NCI-H226 (cell line): ENCODE measurements around the gene LHFPL5.

Experiments used
- DNase-seq: peaks from one replicate; pipeline ENCODE4 v3.0.0-alpha.2; 2015

The LHFPL5 gene

GRCh38 chr6:35857853-35858252, 52.7 kb downstream of the LHFPL5 start:
- no peak for DNase-seq

DNA sequence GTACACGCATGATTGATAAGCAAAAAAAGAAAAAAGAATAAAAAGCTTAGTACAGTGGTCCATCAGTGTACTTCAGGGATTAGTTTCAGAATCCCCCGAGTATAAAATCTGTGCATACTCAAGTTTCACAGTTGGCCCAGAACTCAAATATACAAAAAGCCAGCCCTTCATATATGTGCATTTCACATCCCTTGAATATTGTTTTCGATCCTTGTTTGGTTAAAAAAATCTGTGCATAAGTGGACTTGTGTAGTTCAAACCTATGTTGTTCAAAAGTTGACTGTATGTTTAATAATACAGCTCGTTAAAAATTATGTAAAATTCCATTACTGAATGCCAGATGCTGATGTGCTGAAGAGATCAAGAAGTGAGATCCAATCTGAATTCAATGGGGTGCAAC, 54.2 kb downstream of the LHFPL5 start:
- DNase-seq, result no peak
